ENCODE data around the gene EMP2.
"Not testable (repeated sequence)": the region's sequence is repeated elsewhere in the genome, so short reads cannot be mapped to it uniquely, and the experiment has no call there.

EMP2 gene

GRCh38 chr16:10539236-10539635, 41.2 kb downstream of the EMP2 start:
- Mint-ChIP-seq H3K4me1 (no peaks in the 10 kb centered on the region), H3K9me3 (no peaks in the 10 kb centered on the region), H3K27ac (no peak overlapping the region), H3K27me3 (peaks cover 9% of the 10 kb centered on the region), H3K36me3 (no peaks in the 10 kb centered on the region), H3K4me3 (no peak overlapping the region)
- DNase-seq (ENCODE audit: low spot score in 2 of 2): no peak
- no peak for ATAC-seq (ENCODE audit: low read depth)

- peaks cover 9% of the 10 kb centered on the region for H3K27me3 Mint-ChIP-seq
- no peak overlapping the region for H3K27ac Mint-ChIP-seq
- no peak overlapping the region for H3K4me3 Mint-ChIP-seq
- no peaks in the 10 kb centered on the region for H3K4me1 Mint-ChIP-seq
- DNase-seq (ENCODE audit: low spot score in 2 of 2) (no peak), ATAC-seq (ENCODE audit: low read depth) (no peak)
- H3K9me3 Mint-ChIP-seq: no peaks in the 10 kb centered on the region
- H3K36me3 Mint-ChIP-seq: no peaks in the 10 kb centered on the region
Observed at GRCh38 chr16:10538583-10538982, 41.8 kb downstream of the EMP2 start.

- peaks cover 9% of the 10 kb centered on the region for H3K27me3 Mint-ChIP-seq
- no peak overlapping the region for H3K4me3 Mint-ChIP-seq
- DNase-seq (ENCODE audit: low spot score in 2 of 2) (no peak), ATAC-seq (ENCODE audit: low read depth) (no peak)
- H3K36me3 Mint-ChIP-seq: no peaks in the 10 kb centered on the region
- no peaks in the 10 kb centered on the region for H3K4me1 Mint-ChIP-seq
- no peak overlapping the region for H3K27ac Mint-ChIP-seq
- no peaks in the 10 kb centered on the region for H3K9me3 Mint-ChIP-seq
Observed at GRCh38 chr16:10537946-10538345, 42.5 kb downstream of the EMP2 start.

- ATAC-seq (ENCODE audit: low read depth) (no peak), DNase-seq (ENCODE audit: low spot score in 2 of 2) (no peak)
- H3K4me3 Mint-ChIP-seq: no peak overlapping the region
- H3K27me3 Mint-ChIP-seq: peaks cover 9% of the 10 kb centered on the region
- H3K4me1 Mint-ChIP-seq: no peaks in the 10 kb centered on the region
- no peak overlapping the region for H3K27ac Mint-ChIP-seq
- no peaks in the 10 kb centered on the region for H3K36me3 Mint-ChIP-seq
- H3K9me3 Mint-ChIP-seq: no peaks in the 10 kb centered on the region
Observed at GRCh38 chr16:10536814-10537389, 43.5 kb downstream of the EMP2 start.

GRCh38 chr16:10536328-10536727, 44.1 kb downstream of the EMP2 start:
- not testable (repeated sequence) for ATAC-seq (ENCODE audit: low read depth); H3K4me1 Mint-ChIP-seq; H3K36me3 Mint-ChIP-seq; H3K9me3 Mint-ChIP-seq; H3K4me3 Mint-ChIP-seq; DNase-seq (ENCODE audit: low spot score in 2 of 2); H3K27ac Mint-ChIP-seq; H3K27me3 Mint-ChIP-seq

- peaks cover 9% of the 10 kb centered on the region for H3K27me3 Mint-ChIP-seq
- H3K36me3 Mint-ChIP-seq: no peaks in the 10 kb centered on the region
- ATAC-seq (ENCODE audit: low read depth): no peak
- no peaks in the 10 kb centered on the region for H3K9me3 Mint-ChIP-seq
- no peak for DNase-seq (ENCODE audit: low spot score in 2 of 2)
- no peak overlapping the region for H3K27ac Mint-ChIP-seq
- H3K4me1 Mint-ChIP-seq: no peaks in the 10 kb centered on the region
- H3K4me3 Mint-ChIP-seq: no peak overlapping the region
Observed at GRCh38 chr16:10535461-10535860, 44.9 kb downstream of the EMP2 start.

GRCh38 chr16:10534748-10535147, 45.6 kb downstream of the EMP2 start:
- Mint-ChIP-seq H3K27me3 (peaks cover 9% of the 10 kb centered on the region), H3K9me3 (no peaks in the 10 kb centered on the region)

GRCh38 chr16:10533612-10534011, 46.8 kb downstream of the EMP2 start:
- ATAC-seq (ENCODE audit: low read depth); H3K27me3 Mint-ChIP-seq; DNase-seq (ENCODE audit: low spot score in 2 of 2); H3K27ac Mint-ChIP-seq; H3K36me3 Mint-ChIP-seq; H3K4me1 Mint-ChIP-seq; H3K9me3 Mint-ChIP-seq; H3K4me3 Mint-ChIP-seq: not testable (repeated sequence)

More at GRCh38 chr16:10534748-10535147, 45.6 kb downstream of the EMP2 start:
- no peak overlapping the region for H3K27ac Mint-ChIP-seq
- DNase-seq (ENCODE audit: low spot score in 2 of 2): no peak
- no peak overlapping the region for H3K4me3 Mint-ChIP-seq
- no peak for ATAC-seq (ENCODE audit: low read depth)
- no peaks in the 10 kb centered on the region for H3K36me3 Mint-ChIP-seq
- no peaks in the 10 kb centered on the region for H3K4me1 Mint-ChIP-seq

GRCh38 chr16:10531582-10531981, 48.8 kb downstream of the EMP2 start:
- Mint-ChIP-seq H3K4me3 (no peak overlapping the region), H3K36me3 (no peaks in the 10 kb centered on the region), H3K27ac (no peak overlapping the region), H3K27me3 (peaks cover 4% of the 10 kb centered on the region), H3K4me1 (no peaks in the 10 kb centered on the region), H3K9me3 (no peaks in the 10 kb centered on the region)
- ATAC-seq (ENCODE audit: low read depth) (no peak), DNase-seq (ENCODE audit: low spot score in 2 of 2) (no peak)

- Mint-ChIP-seq H3K36me3 (no peaks in the 10 kb centered on the region), H3K4me3 (no peak overlapping the region), H3K9me3 (no peaks in the 10 kb centered on the region), H3K4me1 (no peaks in the 10 kb centered on the region), H3K27ac (no peak overlapping the region), H3K27me3 (peaks cover 3% of the 10 kb centered on the region)
- DNase-seq (ENCODE audit: low spot score in 2 of 2) (no peak), ATAC-seq (ENCODE audit: low read depth) (no peak)
Observed at GRCh38 chr16:10530685-10531084, 49.7 kb downstream of the EMP2 start.

- no peaks in the 10 kb centered on the region for H3K4me1 Mint-ChIP-seq
- DNase-seq (ENCODE audit: low spot score in 2 of 2) (no peak), ATAC-seq (ENCODE audit: low read depth) (no peak)
- H3K27ac Mint-ChIP-seq: no peak overlapping the region
- peaks cover 3% of the 10 kb centered on the region for H3K27me3 Mint-ChIP-seq
- H3K4me3 Mint-ChIP-seq: no peak overlapping the region
- no peaks in the 10 kb centered on the region for H3K9me3 Mint-ChIP-seq
- H3K36me3 Mint-ChIP-seq: no peaks in the 10 kb centered on the region
Observed at GRCh38 chr16:10529895-10530669, 50.3 kb downstream of the EMP2 start.

- ATAC-seq (ENCODE audit: low read depth) (no peak), DNase-seq (ENCODE audit: low spot score in 2 of 2) (no peak)
- Mint-ChIP-seq H3K4me1 (no peaks in the 10 kb centered on the region), H3K27ac (no peak overlapping the region), H3K9me3 (no peaks in the 10 kb centered on the region), H3K36me3 (no peaks in the 10 kb centered on the region), H3K27me3 (peaks cover 1% of the 10 kb centered on the region), H3K4me3 (no peak overlapping the region)
Observed at GRCh38 chr16:10528635-10529034, 51.8 kb downstream of the EMP2 start.

- DNase-seq (ENCODE audit: low spot score in 2 of 2): no peak
- H3K4me1 Mint-ChIP-seq: no peaks in the 10 kb centered on the region
- H3K27ac Mint-ChIP-seq: no peak overlapping the region
- no peaks in the 10 kb centered on the region for H3K36me3 Mint-ChIP-seq
- no peak overlapping the region for H3K4me3 Mint-ChIP-seq
- no peaks in the 10 kb centered on the region for H3K9me3 Mint-ChIP-seq
- peaks cover 1% of the 10 kb centered on the region for H3K27me3 Mint-ChIP-seq
- no peak for ATAC-seq (ENCODE audit: low read depth)
Observed at GRCh38 chr16:10526962-10527361, 53.4 kb downstream of the EMP2 start.

- Mint-ChIP-seq H3K9me3 (no peaks in the 10 kb centered on the region), H3K4me1 (peaks cover 3% of the 10 kb centered on the region), H3K4me3 (no peak overlapping the region), H3K27me3 (peaks cover 3% of the 10 kb centered on the region), H3K27ac (no peak overlapping the region), H3K36me3 (no peaks in the 10 kb centered on the region)
- DNase-seq (ENCODE audit: low spot score in 2 of 2) (no peak), ATAC-seq (ENCODE audit: low read depth) (no peak)
Observed at GRCh38 chr16:10525214-10525825, 55.1 kb downstream of the EMP2 start.
